Upper lobe of left lung (tissue), 4 donors: ENCODE results near the gene UBE2L5.

ENCODE experiments used
- CTCF ChIP-seq, 6 experiments: fragments of 450-650 bp in 4 of 6; fragments of 200-600 bp in 2 of 6; sonication (generic) in 2 of 6; IDR thresholded peaks; one replicate each; pipeline ENCODE4 v1.5.1; 2016 to 2019; ENCODE audit warnings: antibody characterized with exemption in 6 of 6
- EP300 ChIP-seq, 4 donors: sonication (generic); formaldehyde crosslinking; IDR thresholded peaks; one replicate each; pipeline ENCODE4 v1.5.1; 2017; ENCODE audit warnings: antibody characterized with exemption in 4 of 4, control low read depth in 2 of 4
- POLR2A ChIP-seq, 4 donors: fragments of 450-650 bp; IDR thresholded peaks; one replicate each; pipeline ENCODE4 v1.5.1; 2016 to 2017; ENCODE audit warnings: antibody characterized with exemption in 4 of 4, mild to moderate bottlenecking in 2 of 4
- POLR2AphosphoS5 ChIP-seq, 2 donors: sonication (generic); formaldehyde crosslinking; IDR thresholded peaks; one replicate each; pipeline ENCODE4 v1.5.1; 2017; ENCODE audit warnings: antibody characterized with exemption in 2 of 2

- TF ChIP-seq CTCF (IDR thresholded peaks at IDR 0.05), result no peak
- peak; percentile 79 to 84 for TF ChIP-seq POLR2AphosphoS5 (IDR thresholded peaks at IDR 0.05)
- no peak for TF ChIP-seq EP300 (IDR thresholded peaks at IDR 0.05)
- TF ChIP-seq POLR2A (IDR thresholded peaks at IDR 0.05), result peak in 3 of 4 donors; percentile 60 to 78 (median 61)
Measured at GRCh38 chr13:30421093-30422053, 920 bp upstream of the UBE2L5 start.
